Measurements from ENCODE around the gene ZSCAN12. TPM values are rescaled to one million over a fixed set of nuclear protein-coding genes. Genes with fewer than 3 reads are reported as not detected.

The ZSCAN12 gene
- polyA plus RNA-seq, 1 donor (not counting 4 experiments of a cell fraction or from before 2014, with no cell fraction given), result 4.0 TPM

DNA sequence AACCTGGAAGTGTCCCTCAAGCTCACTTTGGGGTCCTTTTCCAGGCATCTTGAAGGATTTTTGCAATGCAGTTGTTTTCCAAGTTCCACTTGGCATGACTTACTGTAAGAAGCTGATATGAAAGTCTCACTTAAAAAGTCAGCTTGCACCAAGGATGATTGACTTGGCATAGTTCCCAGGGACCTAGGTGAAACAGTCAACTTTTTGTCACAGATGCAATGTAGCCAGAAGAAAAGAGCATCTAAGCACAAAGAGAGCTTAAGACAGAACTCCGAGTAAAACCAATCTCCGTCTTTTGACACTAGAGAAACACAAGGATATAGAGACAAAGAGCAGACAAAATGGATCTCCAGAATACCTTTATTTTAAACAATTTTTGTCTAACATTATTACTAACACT lies 2.6 kb upstream of the ZSCAN12 start:
- DNase-seq (ENCODE audit: low read depth, low spot score) (no peak), FAIRE-seq (no peak)
- no peak for TF ChIP-seq EZH2 (IDR thresholded peaks at IDR 0.05; ENCODE audit: low read length)
- TF ChIP-seq, protein P1, sequence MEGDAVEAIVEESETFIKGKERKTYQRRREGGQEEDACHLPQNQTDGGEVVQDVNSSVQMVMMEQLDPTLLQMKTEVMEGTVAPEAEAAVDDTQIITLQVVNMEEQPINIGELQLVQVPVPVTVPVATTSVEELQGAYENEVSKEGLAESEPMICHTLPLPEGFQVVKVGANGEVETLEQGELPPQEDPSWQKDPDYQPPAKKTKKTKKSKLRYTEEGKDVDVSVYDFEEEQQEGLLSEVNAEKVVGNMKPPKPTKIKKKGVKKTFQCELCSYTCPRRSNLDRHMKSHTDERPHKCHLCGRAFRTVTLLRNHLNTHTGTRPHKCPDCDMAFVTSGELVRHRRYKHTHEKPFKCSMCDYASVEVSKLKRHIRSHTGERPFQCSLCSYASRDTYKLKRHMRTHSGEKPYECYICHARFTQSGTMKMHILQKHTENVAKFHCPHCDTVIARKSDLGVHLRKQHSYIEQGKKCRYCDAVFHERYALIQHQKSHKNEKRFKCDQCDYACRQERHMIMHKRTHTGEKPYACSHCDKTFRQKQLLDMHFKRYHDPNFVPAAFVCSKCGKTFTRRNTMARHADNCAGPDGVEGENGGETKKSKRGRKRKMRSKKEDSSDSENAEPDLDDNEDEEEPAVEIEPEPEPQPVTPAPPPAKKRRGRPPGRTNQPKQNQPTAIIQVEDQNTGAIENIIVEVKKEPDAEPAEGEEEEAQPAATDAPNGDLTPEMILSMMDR (optimal IDR thresholded peaks at IDR 0.05 in 1 of 3, IDR thresholded peaks at IDR 0.05 in 1 of 3, conservative IDR thresholded peaks at IDR 0.05 in 1 of 3; ENCODE audit: extremely low read depth in 1 of 3, insufficient read depth in 2 of 3, low read length in 3 of 3), result no peak
- no peaks in the 10 kb centered on the region for H3K36me3 ChIP-seq (ENCODE audit: control insufficient read depth in 2 of 2, extremely low read depth in 1 of 2, insufficient read depth in 2 of 2, low read length in 2 of 2)
- no peak overlapping the region for H3K4me3 ChIP-seq (ENCODE audit: control insufficient read depth in 2 of 3, extremely low read depth in 1 of 3, insufficient read depth in 2 of 3, low read depth in 1 of 3, low read length in 3 of 3)
- no peak overlapping the region for H3K4me2 ChIP-seq (ENCODE audit: control insufficient read depth, extremely low read depth, insufficient read depth, low read depth, low read length)
- H3K27me3 ChIP-seq (ENCODE audit: control insufficient read depth, extremely low read depth, insufficient read depth, low read length), result no peaks in the 10 kb centered on the region
- H4K20me1 ChIP-seq (ENCODE audit: control insufficient read depth, extremely low read depth, insufficient read depth, low read length), result no peaks in the 10 kb centered on the region
- peaks cover 10% of the 10 kb centered on the region for H3K79me2 ChIP-seq (ENCODE audit: control insufficient read depth, insufficient read depth, low read length)
- no peaks in the 10 kb centered on the region for H3K9me3 ChIP-seq (ENCODE audit: control insufficient read depth, low read depth, low read length)
- no peak overlapping the region for H2AFZ ChIP-seq (ENCODE audit: control insufficient read depth, low read length)
- H3K9me1 ChIP-seq (ENCODE audit: control insufficient read depth, extremely low read depth, insufficient read depth, low read length), result no peaks in the 10 kb centered on the region
- H3K4me1 ChIP-seq (ENCODE audit: control insufficient read depth, extremely low read depth, insufficient read depth, low read length), result peaks cover 10% of the 10 kb centered on the region
- dilution Hi-C loops (cut with MboI; ENCODE audit: extremely low pct_ligation_motif_present, low sequenced_read_pairs), result no loop called here
- no peak overlapping the region for H3K27ac ChIP-seq (ENCODE audit: control insufficient read depth, insufficient read depth, low read length)
- no peak overlapping the region for H3K9ac ChIP-seq (ENCODE audit: control insufficient read depth, extremely low read depth, insufficient read depth, low read length)

DNA sequence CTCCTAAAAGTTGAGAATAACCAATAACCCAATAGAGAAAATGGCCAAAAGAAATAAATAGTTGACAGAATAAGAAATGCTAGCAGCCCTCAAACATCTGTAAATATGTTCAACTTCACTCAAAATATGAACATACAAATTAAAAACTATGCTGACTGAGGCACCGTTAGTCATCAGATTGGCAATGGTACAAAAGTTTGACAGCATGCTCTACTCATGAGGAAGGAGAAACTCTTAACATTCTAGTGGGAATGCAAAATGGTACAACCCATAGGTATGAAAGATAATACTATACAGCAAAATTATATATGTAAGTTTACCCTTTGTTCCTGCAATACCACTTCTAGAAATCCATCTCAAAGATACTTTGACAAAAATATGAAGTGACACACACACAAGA lies 1.6 kb upstream of the ZSCAN12 start:
- TF ChIP-seq, protein P1 (optimal IDR thresholded peaks at IDR 0.05 in 1 of 3, IDR thresholded peaks at IDR 0.05 in 1 of 3, conservative IDR thresholded peaks at IDR 0.05 in 1 of 3; ENCODE audit: extremely low read depth in 1 of 3, insufficient read depth in 2 of 3, low read length in 3 of 3), result no peak
- no peak for TF ChIP-seq EZH2 (IDR thresholded peaks at IDR 0.05; ENCODE audit: low read length)
- dilution Hi-C loops (cut with MboI; ENCODE audit: extremely low pct_ligation_motif_present, low sequenced_read_pairs), result no loop called here
- DNase-seq (ENCODE audit: low read depth, low spot score), result no peak

More for the DNA sequence above, 1.6 kb upstream of the ZSCAN12 start:
- no peak overlapping the region for H3K9ac ChIP-seq (ENCODE audit: control insufficient read depth, extremely low read depth, insufficient read depth, low read length)
- no peak overlapping the region for H3K27ac ChIP-seq (ENCODE audit: control insufficient read depth, insufficient read depth, low read length)
- no peak for FAIRE-seq
- peaks cover 14% of the 10 kb centered on the region for H3K79me2 ChIP-seq (ENCODE audit: control insufficient read depth, insufficient read depth, low read length)
- H3K9me1 ChIP-seq (ENCODE audit: control insufficient read depth, extremely low read depth, insufficient read depth, low read length), result no peaks in the 10 kb centered on the region
- no peaks in the 10 kb centered on the region for H4K20me1 ChIP-seq (ENCODE audit: control insufficient read depth, extremely low read depth, insufficient read depth, low read length)
- H3K36me3 ChIP-seq (ENCODE audit: control insufficient read depth in 2 of 2, extremely low read depth in 1 of 2, insufficient read depth in 2 of 2, low read length in 2 of 2), result no peaks in the 10 kb centered on the region
- H3K4me3 ChIP-seq (ENCODE audit: control insufficient read depth in 2 of 3, extremely low read depth in 1 of 3, insufficient read depth in 2 of 3, low read depth in 1 of 3, low read length in 3 of 3), result no peak overlapping the region
- H3K4me1 ChIP-seq (ENCODE audit: control insufficient read depth, extremely low read depth, insufficient read depth, low read length), result peaks cover 19% of the 10 kb centered on the region
- no peaks in the 10 kb centered on the region for H3K9me3 ChIP-seq (ENCODE audit: control insufficient read depth, low read depth, low read length)
- no peak overlapping the region for H2AFZ ChIP-seq (ENCODE audit: control insufficient read depth, low read length)
- H3K4me2 ChIP-seq (ENCODE audit: control insufficient read depth, extremely low read depth, insufficient read depth, low read depth, low read length), result no peak overlapping the region
- no peaks in the 10 kb centered on the region for H3K27me3 ChIP-seq (ENCODE audit: control insufficient read depth, extremely low read depth, insufficient read depth, low read length)

Measured in keratinocyte (primary cell).